Natural killer cell (primary cell): ENCODE measurements around the gene GALNT17. TPM values are rescaled to one million over a fixed set of nuclear protein-coding genes. Genes with fewer than 3 reads are reported as not detected.

ENCODE experiments used
- ATAC-seq, 3 donors: fragments of 150-1000 bp in 2 of 3; fragments of 200-7000 bp in 1 of 3; cut with Tn5 transposase; 1 replicate in 1 of 3; 2 replicates in 2 of 3; pipeline ENCODE4 v1.10.0; 2021; ENCODE audit warnings: mild to moderate bottlenecking in 2 of 3, moderate library complexity in 2 of 3
- DNase-seq, 2 donors: peaks; one replicate each; pipeline versions ENCODE4 v3.0.0 to v3.0.0-alpha.2; 2013 to 2021; ENCODE audit warnings: mixed read lengths in 1 of 2
- H3K27ac ChIP-seq: one replicate; pipeline ENCODE4 v1.5.1; 2013; ENCODE audit warnings: mild to moderate bottlenecking, low read length
- H3K27me3 ChIP-seq: one replicate; pipeline ENCODE4 v1.6.1; 2013; ENCODE audit warnings: low read length; ENCODE audit not compliant: control insufficient read depth, insufficient read depth
- H3K36me3 ChIP-seq: one replicate; pipeline ENCODE4 v1.6.1; 2013; ENCODE audit warnings: low read length; ENCODE audit not compliant: control insufficient read depth, insufficient read depth
- H3K4me1 ChIP-seq: one replicate; pipeline ENCODE4 v1.6.1; 2013; ENCODE audit warnings: low read length; ENCODE audit not compliant: control insufficient read depth, insufficient read depth
- H3K4me3 ChIP-seq: one replicate; pipeline ENCODE4 v1.5.1; 2013; ENCODE audit warnings: low read length
- H3K9me3 ChIP-seq: one replicate; pipeline ENCODE4 v1.6.1; 2013; ENCODE audit warnings: low read length; ENCODE audit not compliant: control insufficient read depth, insufficient read depth
- H3K27ac Mint-ChIP-seq, 2 donors: one replicate each; pipeline ENCODE4 v1.8.0; 2022; ENCODE audit warnings: mild to moderate bottlenecking in 2 of 2, mixed read lengths in 2 of 2, moderate library complexity in 1 of 2
- H3K27me3 Mint-ChIP-seq, 2 donors: one replicate each; pipeline ENCODE4 v1.8.0; 2022; ENCODE audit warnings: low read depth in 2 of 2, mixed read lengths in 2 of 2
- H3K36me3 Mint-ChIP-seq: one replicate; pipeline ENCODE4 v1.8.0; 2022; ENCODE audit warnings: mixed read lengths
- H3K4me1 Mint-ChIP-seq, 2 donors: one replicate each; pipeline ENCODE4 v1.8.0; 2022; ENCODE audit warnings: mixed read lengths in 2 of 2
- H3K4me3 Mint-ChIP-seq: one replicate; pipeline ENCODE4 v1.8.0; 2022; ENCODE audit warnings: mild to moderate bottlenecking, moderate library complexity, mixed read lengths
- H3K9me3 Mint-ChIP-seq, 2 donors: one replicate each; pipeline ENCODE4 v1.8.0; 2022; ENCODE audit warnings: mixed read lengths in 2 of 2
- WGBS: methylation state at CpG from one replicate; pipeline ENCODE4 v1.1.7; 2013; ENCODE audit warnings: missing lambda C conversion rate; ENCODE audit not compliant: insufficient coverage; 5-methylcytosine and 5-hydroxymethylcytosine counted together
- intact Hi-C: fragments of 100-400 bp; cut with micrococcal nuclease; formaldehyde crosslinking; loops from one replicate; pipeline ENCODE4 v1.14.2; 2022
- total RNA-seq, 4 donors: library from RNA; stranded (reverse); fragments of 120-200 nt in 1 of 4; gene quantifications; one replicate each; pipeline versions ENCODE4 v1.2.3 to v1.2.4, GENCODE V29; 2013 to 2022
- TF ChIP-seq, protein P1 (sequence below): fragments of 200-600 bp; IDR thresholded peaks from one replicate; pipeline ENCODE4 v1.8.0; 2022; ENCODE audit warnings: antibody characterized with exemption

Gene GALNT17
- total RNA-seq, 3 donors from 2014 or later (not counting 1 experiment from before 2014, with no cell fraction given) = not detected

DNA sequence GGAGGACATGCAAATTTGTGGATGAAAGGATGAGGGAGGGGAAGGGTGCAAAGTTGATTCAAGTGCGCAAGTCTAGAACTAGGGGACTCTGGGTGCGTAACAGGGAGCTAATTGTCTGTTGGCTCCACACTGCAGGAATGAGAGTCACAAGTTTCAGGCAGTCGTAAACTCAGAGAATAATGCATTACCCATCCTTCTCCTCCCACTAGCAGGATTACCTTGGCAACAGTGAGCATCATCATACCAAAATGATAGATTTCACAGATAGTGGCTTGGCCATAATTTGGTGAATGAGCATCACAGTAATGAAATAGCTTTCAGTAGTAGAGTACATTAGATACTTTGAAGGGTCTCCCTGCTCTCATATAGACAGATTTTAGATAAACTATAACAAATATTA lies 565.5 kb downstream of the GALNT17 start:
- intact Hi-C loops = no loop called here
- Histone ChIP-seq H3K4me1 (no peaks in the 10 kb centered on the region), H3K4me3 (no peak overlapping the region), H3K36me3 (no peaks in the 10 kb centered on the region), H3K9me3 (no peaks in the 10 kb centered on the region), H3K27ac (no peak overlapping the region), H3K27me3 (no peaks in the 10 kb centered on the region)
- WGBS = 92% methylated on average over 3 of the region's 3 CpGs
- H3K27ac Mint-ChIP-seq = no peak overlapping the region
- H3K36me3 Mint-ChIP-seq = no peaks in the 10 kb centered on the region
- TF ChIP-seq, protein P1, sequence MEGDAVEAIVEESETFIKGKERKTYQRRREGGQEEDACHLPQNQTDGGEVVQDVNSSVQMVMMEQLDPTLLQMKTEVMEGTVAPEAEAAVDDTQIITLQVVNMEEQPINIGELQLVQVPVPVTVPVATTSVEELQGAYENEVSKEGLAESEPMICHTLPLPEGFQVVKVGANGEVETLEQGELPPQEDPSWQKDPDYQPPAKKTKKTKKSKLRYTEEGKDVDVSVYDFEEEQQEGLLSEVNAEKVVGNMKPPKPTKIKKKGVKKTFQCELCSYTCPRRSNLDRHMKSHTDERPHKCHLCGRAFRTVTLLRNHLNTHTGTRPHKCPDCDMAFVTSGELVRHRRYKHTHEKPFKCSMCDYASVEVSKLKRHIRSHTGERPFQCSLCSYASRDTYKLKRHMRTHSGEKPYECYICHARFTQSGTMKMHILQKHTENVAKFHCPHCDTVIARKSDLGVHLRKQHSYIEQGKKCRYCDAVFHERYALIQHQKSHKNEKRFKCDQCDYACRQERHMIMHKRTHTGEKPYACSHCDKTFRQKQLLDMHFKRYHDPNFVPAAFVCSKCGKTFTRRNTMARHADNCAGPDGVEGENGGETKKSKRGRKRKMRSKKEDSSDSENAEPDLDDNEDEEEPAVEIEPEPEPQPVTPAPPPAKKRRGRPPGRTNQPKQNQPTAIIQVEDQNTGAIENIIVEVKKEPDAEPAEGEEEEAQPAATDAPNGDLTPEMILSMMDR = no peak
- DNase-seq (no peak), ATAC-seq (no peak)
- no peak overlapping the region for H3K4me3 Mint-ChIP-seq
- H3K9me3 Mint-ChIP-seq = peaks cover 6 to 14% of the 10 kb centered on the region in 2 donors
- no peaks in the 10 kb centered on the region for H3K4me1 Mint-ChIP-seq
- H3K27me3 Mint-ChIP-seq = peaks cover 0 to 3% of the 10 kb centered on the region in 2 donors

DNA sequence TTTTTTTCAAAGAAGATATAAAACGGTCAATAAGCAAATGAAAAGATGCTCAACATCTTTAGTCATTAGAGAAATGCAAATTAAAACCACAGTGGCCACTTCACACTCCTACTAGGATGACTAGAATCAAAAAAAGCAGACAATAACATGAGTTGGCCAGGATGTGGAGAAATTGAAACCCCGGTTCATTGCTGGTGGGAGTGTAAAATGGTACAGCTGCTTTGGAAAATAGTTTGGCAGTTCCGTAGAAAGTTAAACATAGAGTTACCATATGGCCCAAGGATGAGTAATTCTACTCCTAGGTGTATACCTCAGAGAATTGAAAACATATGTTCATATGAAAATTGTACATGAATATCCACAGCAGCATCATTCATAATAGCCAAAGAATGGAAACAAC lies 573.3 kb downstream of the GALNT17 start:
- ATAC-seq = no peak

DNA sequence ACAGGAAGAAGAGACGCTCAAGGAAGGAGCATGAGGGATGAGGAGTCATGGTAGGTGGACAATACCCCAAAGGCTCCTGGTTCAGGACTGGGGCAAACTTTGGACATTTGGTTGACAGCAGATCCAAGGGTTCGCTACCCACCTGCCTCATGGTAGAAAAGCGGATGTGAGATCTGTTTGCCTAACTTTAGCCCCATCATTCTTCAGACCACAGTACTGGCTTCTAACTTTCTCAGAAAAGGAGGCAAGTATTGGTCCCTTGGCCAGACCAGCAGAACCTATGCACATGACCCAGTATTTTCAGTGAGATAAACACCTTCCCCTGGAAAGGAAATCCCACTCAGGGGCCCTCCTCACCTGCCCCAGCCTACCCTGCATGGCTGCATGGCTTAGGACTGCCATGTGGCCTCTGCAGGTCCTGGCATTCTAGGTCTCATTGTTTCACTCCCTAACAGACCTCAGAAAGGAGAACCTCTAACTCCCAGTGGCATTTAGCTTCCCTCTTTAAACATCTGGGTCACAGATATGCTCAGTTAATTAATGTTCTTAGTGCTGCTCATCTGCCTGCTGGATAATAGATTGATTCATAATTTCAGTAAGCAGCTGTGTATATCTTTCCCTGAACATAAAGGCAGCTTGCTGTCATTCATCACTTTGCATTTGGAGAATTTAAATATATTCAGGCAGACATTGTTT lies 574.1 kb downstream of the GALNT17 start:
- H3K27ac Mint-ChIP-seq = no peak overlapping the region
- TF ChIP-seq, protein P1 = no peak
- WGBS = 86% methylated on average over 3 of the region's 3 CpGs
- peaks cover 5% of the 10 kb centered on the region for H3K9me3 ChIP-seq
- intact Hi-C loops = no loop called here
- no peak overlapping the region for H3K4me3 ChIP-seq
- H3K9me3 Mint-ChIP-seq = peaks cover 11 to 14% of the 10 kb centered on the region in 2 donors
- no peak overlapping the region for H3K27ac ChIP-seq
- H3K4me3 Mint-ChIP-seq = no peak overlapping the region
- DNase-seq = no peak
- no peaks in the 10 kb centered on the region for H3K4me1 Mint-ChIP-seq
- H3K27me3 Mint-ChIP-seq = peaks cover 0 to 3% of the 10 kb centered on the region in 2 donors
- ATAC-seq = no peak
- no peaks in the 10 kb centered on the region for H3K4me1 ChIP-seq
- H3K36me3 Mint-ChIP-seq = no peaks in the 10 kb centered on the region
- H3K27me3 ChIP-seq = no peaks in the 10 kb centered on the region
- no peaks in the 10 kb centered on the region for H3K36me3 ChIP-seq

More for the DNA sequence above, 573.3 kb downstream of the GALNT17 start:
- DNase-seq = no peak
- Mint-ChIP-seq H3K9me3 (peaks cover 11 to 14% of the 10 kb centered on the region in 2 donors), H3K27me3 (peaks cover 0 to 3% of the 10 kb centered on the region in 2 donors), H3K4me1 (no peaks in the 10 kb centered on the region), H3K27ac (no peak overlapping the region), H3K4me3 (no peak overlapping the region), H3K36me3 (no peaks in the 10 kb centered on the region)
- WGBS = 82% methylated on average over 2 of the region's 3 CpGs
- intact Hi-C loops = no loop called here
- Histone ChIP-seq H3K27ac (no peak overlapping the region), H3K4me1 (no peaks in the 10 kb centered on the region), H3K36me3 (no peaks in the 10 kb centered on the region), H3K27me3 (no peaks in the 10 kb centered on the region), H3K9me3 (peaks cover 5% of the 10 kb centered on the region), H3K4me3 (no peak overlapping the region)
- TF ChIP-seq, protein P1 = no peak

DNA sequence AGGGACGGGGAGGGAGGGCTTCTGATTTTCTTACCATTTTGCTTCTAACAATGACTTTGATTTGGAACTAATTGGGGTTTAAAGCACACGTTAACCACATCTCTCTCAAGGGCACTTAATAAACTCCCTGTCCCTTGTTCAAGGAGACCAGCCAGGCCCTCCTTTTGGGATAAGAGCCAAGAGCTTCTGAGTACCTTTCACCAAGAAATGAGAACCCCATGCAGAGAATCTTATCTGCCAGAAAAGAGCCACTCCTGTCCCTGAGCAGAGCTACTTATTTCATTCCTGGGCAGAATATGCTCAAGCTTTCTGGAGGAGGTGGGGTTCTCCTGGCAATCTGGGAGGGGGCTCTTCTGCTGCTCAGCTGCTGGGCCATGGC lies 574.6 kb downstream of the GALNT17 start:
- H3K36me3 Mint-ChIP-seq = no peaks in the 10 kb centered on the region
- no peak overlapping the region for H3K4me3 Mint-ChIP-seq
- no peak overlapping the region for H3K4me3 ChIP-seq
- no peak overlapping the region for H3K27ac Mint-ChIP-seq
- H3K4me1 Mint-ChIP-seq = no peaks in the 10 kb centered on the region
- intact Hi-C loops = no loop called here
- ATAC-seq (no peak), DNase-seq (no peak)
- no peaks in the 10 kb centered on the region for H3K27me3 ChIP-seq
- WGBS = 81% methylated on average over 1 of the region's 2 CpGs
- TF ChIP-seq, protein P1 = no peak
- H3K9me3 ChIP-seq = peaks cover 5% of the 10 kb centered on the region
- no peaks in the 10 kb centered on the region for H3K36me3 ChIP-seq
- no peak overlapping the region for H3K27ac ChIP-seq
- H3K4me1 ChIP-seq = no peaks in the 10 kb centered on the region
- peaks cover 0 to 3% of the 10 kb centered on the region in 2 donors for H3K27me3 Mint-ChIP-seq
- H3K9me3 Mint-ChIP-seq = peaks cover 13 to 14% of the 10 kb centered on the region in 2 donors
